Measurements from ENCODE around the gene CMC2. TPM values are rescaled to one million over a fixed set of nuclear protein-coding genes. Genes with fewer than 3 reads are reported as not detected.

CMC2 gene
- total and polyA plus RNA-seq, 9 of the 15 experiments (the other 6 are each of a cell fraction or from before 2014, with no cell fraction given), result 122 to 501 (median 172) TPM

DNA sequence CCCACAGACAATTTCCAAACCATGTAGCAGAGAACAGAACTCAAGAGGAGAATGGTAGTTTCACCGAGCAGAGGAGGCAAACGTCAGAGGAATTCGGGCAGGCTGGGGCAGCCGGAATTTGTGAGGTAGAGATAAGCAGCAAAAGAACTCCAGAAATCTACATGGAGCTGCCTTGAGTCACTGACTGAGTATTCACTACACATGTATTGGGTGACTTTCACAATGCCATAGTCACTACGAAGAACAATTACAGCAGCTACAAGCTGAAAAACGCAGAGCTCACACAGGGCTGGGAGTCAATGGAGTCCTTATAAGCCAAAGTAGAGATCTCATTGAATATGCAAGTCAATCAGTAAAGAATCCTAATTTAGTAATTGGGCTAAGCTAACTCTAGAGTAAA is 13.4 kb downstream of the CMC2 start (continued):
- TF ChIP-seq RNF2 (IDR thresholded peaks at IDR 0.05) (no peak), ZKSCAN3 (CRISPR knock-in tag; IDR thresholded peaks at IDR 0.05) (no peak), ZNF431 (CRISPR knock-in tag; IDR thresholded peaks at IDR 0.05) (no peak), ZZZ3 (IDR thresholded peaks at IDR 0.05) (no peak), ZFP1 (CRISPR knock-in tag; IDR thresholded peaks at IDR 0.05) (no peak), PRPF4 (IDR thresholded peaks at IDR 0.05; ENCODE audit: insufficient read depth, low read depth, low read length, poor library complexity, severe bottlenecking) (no peak), ZNF408 (CRISPR knock-in tag; IDR thresholded peaks at IDR 0.05; ENCODE audit: low read depth) (no peak), MAZ (CRISPR knock-in tag; conservative IDR thresholded peaks at IDR 0.05 in 1 of 2, IDR thresholded peaks at IDR 0.05 in 1 of 2) (no peak), ZNF354B (CRISPR knock-in tag; IDR thresholded peaks at IDR 0.05) (no peak)
- TF ChIP-seq, protein P1, sequence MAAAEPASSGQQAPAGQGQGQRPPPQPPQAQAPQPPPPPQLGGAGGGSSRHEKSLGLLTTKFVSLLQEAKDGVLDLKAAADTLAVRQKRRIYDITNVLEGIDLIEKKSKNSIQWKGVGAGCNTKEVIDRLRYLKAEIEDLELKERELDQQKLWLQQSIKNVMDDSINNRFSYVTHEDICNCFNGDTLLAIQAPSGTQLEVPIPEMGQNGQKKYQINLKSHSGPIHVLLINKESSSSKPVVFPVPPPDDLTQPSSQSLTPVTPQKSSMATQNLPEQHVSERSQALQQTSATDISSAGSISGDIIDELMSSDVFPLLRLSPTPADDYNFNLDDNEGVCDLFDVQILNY (CRISPR knock-in tag; IDR thresholded peaks at IDR 0.05), result no peak
- TF ChIP-seq, protein P2, sequence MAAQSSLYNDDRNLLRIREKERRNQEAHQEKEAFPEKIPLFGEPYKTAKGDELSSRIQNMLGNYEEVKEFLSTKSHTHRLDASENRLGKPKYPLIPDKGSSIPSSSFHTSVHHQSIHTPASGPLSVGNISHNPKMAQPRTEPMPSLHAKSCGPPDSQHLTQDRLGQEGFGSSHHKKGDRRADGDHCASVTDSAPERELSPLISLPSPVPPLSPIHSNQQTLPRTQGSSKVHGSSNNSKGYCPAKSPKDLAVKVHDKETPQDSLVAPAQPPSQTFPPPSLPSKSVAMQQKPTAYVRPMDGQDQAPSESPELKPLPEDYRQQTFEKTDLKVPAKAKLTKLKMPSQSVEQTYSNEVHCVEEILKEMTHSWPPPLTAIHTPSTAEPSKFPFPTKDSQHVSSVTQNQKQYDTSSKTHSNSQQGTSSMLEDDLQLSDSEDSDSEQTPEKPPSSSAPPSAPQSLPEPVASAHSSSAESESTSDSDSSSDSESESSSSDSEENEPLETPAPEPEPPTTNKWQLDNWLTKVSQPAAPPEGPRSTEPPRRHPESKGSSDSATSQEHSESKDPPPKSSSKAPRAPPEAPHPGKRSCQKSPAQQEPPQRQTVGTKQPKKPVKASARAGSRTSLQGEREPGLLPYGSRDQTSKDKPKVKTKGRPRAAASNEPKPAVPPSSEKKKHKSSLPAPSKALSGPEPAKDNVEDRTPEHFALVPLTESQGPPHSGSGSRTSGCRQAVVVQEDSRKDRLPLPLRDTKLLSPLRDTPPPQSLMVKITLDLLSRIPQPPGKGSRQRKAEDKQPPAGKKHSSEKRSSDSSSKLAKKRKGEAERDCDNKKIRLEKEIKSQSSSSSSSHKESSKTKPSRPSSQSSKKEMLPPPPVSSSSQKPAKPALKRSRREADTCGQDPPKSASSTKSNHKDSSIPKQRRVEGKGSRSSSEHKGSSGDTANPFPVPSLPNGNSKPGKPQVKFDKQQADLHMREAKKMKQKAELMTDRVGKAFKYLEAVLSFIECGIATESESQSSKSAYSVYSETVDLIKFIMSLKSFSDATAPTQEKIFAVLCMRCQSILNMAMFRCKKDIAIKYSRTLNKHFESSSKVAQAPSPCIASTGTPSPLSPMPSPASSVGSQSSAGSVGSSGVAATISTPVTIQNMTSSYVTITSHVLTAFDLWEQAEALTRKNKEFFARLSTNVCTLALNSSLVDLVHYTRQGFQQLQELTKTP (IDR thresholded peaks at IDR 0.05; ENCODE audit: low read depth in 1 of 2, partially characterized antibody in 2 of 2), result no peak
- TF ChIP-seq, protein P3, sequence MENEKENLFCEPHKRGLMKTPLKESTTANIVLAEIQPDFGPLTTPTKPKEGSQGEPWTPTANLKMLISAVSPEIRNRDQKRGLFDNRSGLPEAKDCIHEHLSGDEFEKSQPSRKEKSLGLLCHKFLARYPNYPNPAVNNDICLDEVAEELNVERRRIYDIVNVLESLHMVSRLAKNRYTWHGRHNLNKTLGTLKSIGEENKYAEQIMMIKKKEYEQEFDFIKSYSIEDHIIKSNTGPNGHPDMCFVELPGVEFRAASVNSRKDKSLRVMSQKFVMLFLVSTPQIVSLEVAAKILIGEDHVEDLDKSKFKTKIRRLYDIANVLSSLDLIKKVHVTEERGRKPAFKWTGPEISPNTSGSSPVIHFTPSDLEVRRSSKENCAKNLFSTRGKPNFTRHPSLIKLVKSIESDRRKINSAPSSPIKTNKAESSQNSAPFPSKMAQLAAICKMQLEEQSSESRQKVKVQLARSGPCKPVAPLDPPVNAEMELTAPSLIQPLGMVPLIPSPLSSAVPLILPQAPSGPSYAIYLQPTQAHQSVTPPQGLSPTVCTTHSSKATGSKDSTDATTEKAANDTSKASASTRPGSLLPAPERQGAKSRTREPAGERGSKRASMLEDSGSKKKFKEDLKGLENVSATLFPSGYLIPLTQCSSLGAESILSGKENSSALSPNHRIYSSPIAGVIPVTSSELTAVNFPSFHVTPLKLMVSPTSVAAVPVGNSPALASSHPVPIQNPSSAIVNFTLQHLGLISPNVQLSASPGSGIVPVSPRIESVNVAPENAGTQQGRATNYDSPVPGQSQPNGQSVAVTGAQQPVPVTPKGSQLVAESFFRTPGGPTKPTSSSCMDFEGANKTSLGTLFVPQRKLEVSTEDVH (IDR thresholded peaks at IDR 0.05; ENCODE audit: low read depth, partially characterized antibody), result no peak
- TF ChIP-seq, protein P4, sequence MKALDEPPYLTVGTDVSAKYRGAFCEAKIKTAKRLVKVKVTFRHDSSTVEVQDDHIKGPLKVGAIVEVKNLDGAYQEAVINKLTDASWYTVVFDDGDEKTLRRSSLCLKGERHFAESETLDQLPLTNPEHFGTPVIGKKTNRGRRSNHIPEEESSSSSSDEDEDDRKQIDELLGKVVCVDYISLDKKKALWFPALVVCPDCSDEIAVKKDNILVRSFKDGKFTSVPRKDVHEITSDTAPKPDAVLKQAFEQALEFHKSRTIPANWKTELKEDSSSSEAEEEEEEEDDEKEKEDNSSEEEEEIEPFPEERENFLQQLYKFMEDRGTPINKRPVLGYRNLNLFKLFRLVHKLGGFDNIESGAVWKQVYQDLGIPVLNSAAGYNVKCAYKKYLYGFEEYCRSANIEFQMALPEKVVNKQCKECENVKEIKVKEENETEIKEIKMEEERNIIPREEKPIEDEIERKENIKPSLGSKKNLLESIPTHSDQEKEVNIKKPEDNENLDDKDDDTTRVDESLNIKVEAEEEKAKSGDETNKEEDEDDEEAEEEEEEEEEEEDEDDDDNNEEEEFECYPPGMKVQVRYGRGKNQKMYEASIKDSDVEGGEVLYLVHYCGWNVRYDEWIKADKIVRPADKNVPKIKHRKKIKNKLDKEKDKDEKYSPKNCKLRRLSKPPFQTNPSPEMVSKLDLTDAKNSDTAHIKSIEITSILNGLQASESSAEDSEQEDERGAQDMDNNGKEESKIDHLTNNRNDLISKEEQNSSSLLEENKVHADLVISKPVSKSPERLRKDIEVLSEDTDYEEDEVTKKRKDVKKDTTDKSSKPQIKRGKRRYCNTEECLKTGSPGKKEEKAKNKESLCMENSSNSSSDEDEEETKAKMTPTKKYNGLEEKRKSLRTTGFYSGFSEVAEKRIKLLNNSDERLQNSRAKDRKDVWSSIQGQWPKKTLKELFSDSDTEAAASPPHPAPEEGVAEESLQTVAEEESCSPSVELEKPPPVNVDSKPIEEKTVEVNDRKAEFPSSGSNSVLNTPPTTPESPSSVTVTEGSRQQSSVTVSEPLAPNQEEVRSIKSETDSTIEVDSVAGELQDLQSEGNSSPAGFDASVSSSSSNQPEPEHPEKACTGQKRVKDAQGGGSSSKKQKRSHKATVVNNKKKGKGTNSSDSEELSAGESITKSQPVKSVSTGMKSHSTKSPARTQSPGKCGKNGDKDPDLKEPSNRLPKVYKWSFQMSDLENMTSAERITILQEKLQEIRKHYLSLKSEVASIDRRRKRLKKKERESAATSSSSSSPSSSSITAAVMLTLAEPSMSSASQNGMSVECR (CRISPR knock-in tag; IDR thresholded peaks at IDR 0.05), result no peak
